GM12801 (cell line): ENCODE measurements around the gene ZNF124.

Experiments
- TF ChIP-seq, protein P1 (sequence below): IDR thresholded peaks from one replicate; pipeline ENCODE4 v1.5.1; 2011; ENCODE audit warnings: control low read depth; ENCODE audit not compliant: insufficient read length; ENCODE audit errors: extremely low read depth

ZNF124 gene

GRCh38 chr1:247164694-247165093 is 7.1 kb downstream of the ZNF124 start:
- TF ChIP-seq, protein P1, sequence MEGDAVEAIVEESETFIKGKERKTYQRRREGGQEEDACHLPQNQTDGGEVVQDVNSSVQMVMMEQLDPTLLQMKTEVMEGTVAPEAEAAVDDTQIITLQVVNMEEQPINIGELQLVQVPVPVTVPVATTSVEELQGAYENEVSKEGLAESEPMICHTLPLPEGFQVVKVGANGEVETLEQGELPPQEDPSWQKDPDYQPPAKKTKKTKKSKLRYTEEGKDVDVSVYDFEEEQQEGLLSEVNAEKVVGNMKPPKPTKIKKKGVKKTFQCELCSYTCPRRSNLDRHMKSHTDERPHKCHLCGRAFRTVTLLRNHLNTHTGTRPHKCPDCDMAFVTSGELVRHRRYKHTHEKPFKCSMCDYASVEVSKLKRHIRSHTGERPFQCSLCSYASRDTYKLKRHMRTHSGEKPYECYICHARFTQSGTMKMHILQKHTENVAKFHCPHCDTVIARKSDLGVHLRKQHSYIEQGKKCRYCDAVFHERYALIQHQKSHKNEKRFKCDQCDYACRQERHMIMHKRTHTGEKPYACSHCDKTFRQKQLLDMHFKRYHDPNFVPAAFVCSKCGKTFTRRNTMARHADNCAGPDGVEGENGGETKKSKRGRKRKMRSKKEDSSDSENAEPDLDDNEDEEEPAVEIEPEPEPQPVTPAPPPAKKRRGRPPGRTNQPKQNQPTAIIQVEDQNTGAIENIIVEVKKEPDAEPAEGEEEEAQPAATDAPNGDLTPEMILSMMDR: no peak

DNA sequence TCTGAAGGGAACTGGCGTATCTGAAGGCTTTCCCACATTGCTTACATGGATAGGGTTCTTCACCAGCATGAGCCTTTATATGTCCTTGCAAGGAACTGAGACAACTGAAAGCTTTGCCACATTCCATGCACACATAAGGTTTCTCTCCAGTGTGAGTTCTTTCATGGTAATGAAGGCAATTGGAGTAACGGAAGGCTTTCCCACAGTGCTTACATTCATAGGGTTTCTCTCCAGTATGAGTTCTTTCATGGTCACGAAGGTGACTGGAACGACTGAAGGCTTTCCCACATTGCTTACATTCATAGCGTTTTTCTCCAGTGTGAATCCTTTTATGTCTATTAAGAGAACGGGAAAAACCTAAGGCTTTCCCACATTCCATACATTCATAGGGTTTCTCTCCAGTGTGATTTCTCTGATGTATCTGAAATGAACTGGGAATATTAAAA is 15.0 kb downstream of the ZNF124 start:
- TF ChIP-seq, protein P1: no peak

- TF ChIP-seq, protein P1: no peak
Measured at GRCh38 chr1:247147781-247148180, 24.0 kb downstream of the ZNF124 start.

- TF ChIP-seq, protein P1: no peak
Measured at GRCh38 chr1:247146671-247147070, 25.1 kb downstream of the ZNF124 start.

GRCh38 chr1:247145279-247145678 is 26.5 kb downstream of the ZNF124 start:
- TF ChIP-seq, protein P1: no peak

DNA sequence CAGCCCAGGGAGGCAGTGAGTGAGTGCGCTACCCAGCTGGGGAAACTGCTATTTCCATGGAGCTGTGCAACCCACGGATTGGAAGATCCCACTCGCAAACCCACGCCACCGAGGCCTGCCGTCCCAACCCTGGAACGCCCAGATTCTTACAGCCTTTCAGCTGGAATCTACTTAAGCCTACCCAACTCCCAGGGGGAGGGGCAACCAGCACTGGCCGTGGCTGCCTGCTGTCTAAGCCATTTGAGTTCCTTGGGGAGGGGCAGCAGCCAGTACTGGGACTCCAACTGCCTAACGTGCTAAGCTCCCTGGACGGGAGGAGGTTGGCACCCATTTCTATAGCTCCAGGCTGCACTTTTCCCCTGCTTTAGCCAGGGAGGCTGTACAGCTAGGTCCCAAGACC is 40.6 kb downstream of the ZNF124 start:
- TF ChIP-seq, protein P1: no peak

GRCh38 chr1:247121382-247121781 is 50.4 kb downstream of the ZNF124 start:
- TF ChIP-seq, protein P1: no peak
